Measurements from ENCODE around the gene OPALIN. TPM values are rescaled to one million over a fixed set of nuclear protein-coding genes. Genes with fewer than 3 reads are reported as not detected.

OPALIN gene
- total and polyA plus RNA-seq, 12 donors, result not detected

GRCh38 chr10:96387161-96387560, 28.4 kb upstream of the OPALIN start:
- H3K4me1 ChIP-seq, result peaks cover 0 to 15% (median 8%) of the 10 kb centered on the region in 9 donors
- TF ChIP-seq CTCF (IDR thresholded peaks at IDR 0.05), result no peak
- DNase-seq (no peak), ATAC-seq (no peak)
- peaks cover 0 to 7% (median 0%) of the 10 kb centered on the region in 7 donors for H3K27me3 ChIP-seq
- H3K4me3 ChIP-seq, result no peak overlapping the region
- intact Hi-C loops (cut with DNase I), result no loop called here
- H3K27ac ChIP-seq, result no peak overlapping the region
- H3K9me3 ChIP-seq, result no peaks in the 10 kb centered on the region
- WGBS, 2 donors, result 75 to 76% methylated on average over 2 of the region's 2 CpGs
- H3K36me3 ChIP-seq, result no peaks in the 10 kb centered on the region

DNA sequence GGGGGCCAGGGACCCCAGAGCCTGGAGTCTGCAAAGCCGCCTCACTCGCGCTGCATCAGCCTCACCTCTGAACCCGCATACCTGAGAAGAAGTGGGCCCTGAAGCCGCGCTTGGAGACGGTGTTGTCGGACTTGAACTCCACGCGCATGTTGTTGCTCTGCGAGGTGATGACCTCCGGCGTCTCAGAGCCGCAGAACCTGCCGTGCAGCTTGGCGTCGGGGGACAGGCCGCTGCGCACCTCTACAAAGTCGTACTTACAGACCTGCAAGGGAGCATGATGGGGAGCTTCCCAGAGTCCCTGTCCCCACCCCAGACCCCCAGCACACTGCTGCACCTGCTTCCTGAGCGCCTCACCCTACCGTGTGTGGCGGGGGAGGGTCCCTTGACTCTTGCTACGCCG, 25.7 kb upstream of the OPALIN start:
- H3K36me3 ChIP-seq, result no peaks in the 10 kb centered on the region
- H3K4me1 ChIP-seq, result peaks cover 0 to 9% (median under 1%) of the 10 kb centered on the region in 9 donors
- no peak overlapping the region for H3K4me3 ChIP-seq
- intact Hi-C loops (cut with DNase I), result no loop called here
- H3K9me3 ChIP-seq, result no peaks in the 10 kb centered on the region
- no peak overlapping the region for H3K27ac ChIP-seq
- DNase-seq (no peak), ATAC-seq (no peak)
- 76 to 78% methylated on average over 25 of the region's 25 CpGs for WGBS, 2 donors
- peaks cover 0 to 7% (median 0%) of the 10 kb centered on the region in 7 donors for H3K27me3 ChIP-seq
- TF ChIP-seq CTCF (IDR thresholded peaks at IDR 0.05), result no peak

DNA sequence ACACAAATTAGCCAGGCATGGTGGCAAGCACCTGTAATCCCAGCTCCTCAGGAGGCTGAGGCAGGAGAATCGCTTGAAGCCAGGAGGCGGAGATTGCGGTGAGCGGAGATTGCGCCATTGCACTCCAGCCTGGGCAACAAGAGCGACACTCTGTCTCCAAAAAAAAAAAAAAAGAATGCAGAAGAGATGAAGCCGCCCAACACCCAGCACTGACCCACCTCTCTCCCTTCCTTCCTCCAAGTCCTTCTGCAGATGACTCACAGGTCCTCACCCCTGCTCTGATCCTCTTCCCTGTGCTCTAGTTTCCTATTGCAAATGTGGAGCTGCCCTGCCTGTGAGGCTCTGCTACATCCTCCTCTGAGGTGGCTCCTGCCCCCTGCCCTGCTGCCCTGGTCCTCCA, 22.0 kb upstream of the OPALIN start:
- H3K4me1 ChIP-seq, result peaks cover 0 to 21% (median 11%) of the 10 kb centered on the region in 9 donors
- no peak for TF ChIP-seq CTCF (IDR thresholded peaks at IDR 0.05)
- no peak for DNase-seq
- H3K9me3 ChIP-seq, result no peaks in the 10 kb centered on the region
- no peak overlapping the region for H3K4me3 ChIP-seq
- peaks cover 0 to 7% (median 0%) of the 10 kb centered on the region in 7 donors for H3K27me3 ChIP-seq
- no peak overlapping the region for H3K27ac ChIP-seq
- intact Hi-C loops (cut with DNase I), result no loop called here
- WGBS, 2 donors, result 88 to 95% methylated on average over 7 of the region's 7 CpGs
- H3K36me3 ChIP-seq, result no peaks in the 10 kb centered on the region
- ATAC-seq, result peak in 2 of 8 donors; percentile 23 to 43

GRCh38 chr10:96379758-96380157, 21.0 kb upstream of the OPALIN start:
- no peaks in the 10 kb centered on the region for H3K36me3 ChIP-seq
- ATAC-seq, result no peak
- H3K27ac ChIP-seq, result no peak overlapping the region
- no peaks in the 10 kb centered on the region for H3K9me3 ChIP-seq
- intact Hi-C loops (cut with DNase I), result loop anchor here in 7 of 10 donors (5.0 to 10.0 kb wide), 4 partner anchors 133 to 645 kb away; partner anchors contain the start of genes LCOR (in 3 of the 7) and TLL2 (in 3 of the 7)
- 68 to 72% methylated on average over 8 of the region's 8 CpGs for WGBS, 2 donors
- no peak for DNase-seq
- H3K4me3 ChIP-seq, result no peak overlapping the region
- H3K4me1 ChIP-seq, result peaks cover 2 to 30% (median 14%) of the 10 kb centered on the region in 9 donors
- peaks cover 0 to 5% (median 0%) of the 10 kb centered on the region in 7 donors for H3K27me3 ChIP-seq
- no peak for TF ChIP-seq CTCF (IDR thresholded peaks at IDR 0.05)

Measured in heart right ventricle (tissue), 16 donors.